Left colon (tissue), 2 donors: ENCODE data around the gene MYL4. TPM values are rescaled to one million over a fixed set of nuclear protein-coding genes. Genes with fewer than 3 reads are reported as not detected.

Experiments
- ATAC-seq: fragments of 200-7000 bp; cut with Tn5 transposase; one replicate; pipeline ENCODE4 v1.9.1; 2020; ENCODE audit warnings: mild to moderate bottlenecking, moderate library complexity
- DNase-seq, 2 donors: peaks; one replicate each; pipeline ENCODE4 v3.0.0-alpha.2; 2020
- intact Hi-C, 2 donors: fragments of 100-400 bp; cut with DNase I in 1 of 2; cut with micrococcal nuclease in 1 of 2; formaldehyde crosslinking; loops; one replicate each; pipeline versions ENCODE4 v1.11.2 to v1.14.0; 2022; cut with DNase I, micrococcal nuclease
- total RNA-seq, 2 donors: library from RNA; stranded (reverse); fragmentation: NEBNext Ultra II Directional; extraction: Animal tissue kit (Norgen Biotek cat#: 25700); gene quantifications; one replicate each; pipeline ENCODE4 v1.2.1, GENCODE V29; 2021
- donor health status: DM: no; HTN: no; CAD: no.
- donor health status: DM: yes; HTN: yes; CAD: no.

Gene MYL4
- total RNA-seq, 2 donors from 2014 or later = not detected

DNA sequence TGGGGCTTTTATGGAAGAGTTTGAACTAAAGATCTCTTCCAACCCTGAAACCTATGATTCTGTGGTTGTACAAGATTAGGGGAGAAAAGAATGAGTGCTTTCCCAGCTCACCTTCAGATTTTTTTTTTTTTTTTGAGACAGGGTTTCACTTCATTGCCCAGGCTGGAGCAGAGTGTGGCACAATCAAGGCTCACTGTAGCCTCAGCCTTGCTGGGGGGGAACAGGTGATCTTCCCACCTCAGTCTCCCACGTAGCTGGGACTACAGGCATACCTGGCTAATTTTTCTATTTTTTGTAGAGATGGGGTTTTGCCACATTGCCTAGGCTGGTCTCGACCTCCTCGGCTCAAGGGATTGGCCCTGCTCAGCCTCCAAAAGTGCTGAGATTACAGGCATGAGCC, 22.7 kb downstream of the MYL4 start:
- ATAC-seq = no peak
- no peak for DNase-seq
- intact Hi-C loops = loop anchor here in 1 of 2 donors (2.0 kb wide), 1 partner anchor 85 kb away; no protein-coding TSS in a partner anchor

DNA sequence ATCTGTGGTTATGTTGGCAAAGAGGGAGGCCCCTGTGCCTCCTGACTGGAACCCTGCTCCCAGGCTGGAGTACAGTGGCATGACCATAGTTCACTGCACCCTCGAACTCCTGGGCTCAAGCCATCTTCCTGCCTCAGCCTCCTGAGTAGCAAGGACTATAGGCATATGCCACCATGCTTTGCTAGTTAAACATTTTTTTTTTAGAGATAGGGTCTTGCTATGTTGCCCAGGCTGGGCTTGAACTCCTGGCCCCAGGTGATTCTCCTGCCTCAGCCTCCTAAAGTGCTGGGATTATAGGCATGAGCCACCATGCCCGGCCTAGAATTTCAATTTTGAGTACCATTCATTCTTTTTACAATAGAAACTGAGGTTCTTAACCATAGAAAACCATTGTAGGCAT, 23.3 kb downstream of the MYL4 start:
- ATAC-seq (no peak), DNase-seq (no peak)
- intact Hi-C loops = no loop called here

DNA sequence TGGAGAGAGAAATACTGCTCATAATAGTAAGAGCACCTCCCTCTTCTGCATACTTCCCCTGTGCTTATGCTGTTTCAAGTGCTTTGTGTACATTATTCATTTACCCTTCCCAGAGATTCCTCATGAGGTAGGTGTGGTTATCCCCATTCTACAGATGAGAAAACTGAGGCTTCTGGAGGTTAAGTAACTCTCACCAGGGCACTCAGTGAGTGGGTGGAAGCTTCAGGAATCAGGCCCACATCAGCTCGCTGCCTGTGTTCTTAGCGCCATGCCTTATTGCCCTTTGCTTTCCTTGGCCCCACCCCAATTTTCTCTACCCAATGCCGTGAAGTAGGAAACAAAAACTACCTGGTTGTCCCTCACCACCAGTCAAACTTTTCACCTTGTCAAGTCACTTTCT, 26.4 kb downstream of the MYL4 start:
- DNase-seq (no peak), ATAC-seq (peak; percentile 60)
- intact Hi-C loops = no loop called here

DNA sequence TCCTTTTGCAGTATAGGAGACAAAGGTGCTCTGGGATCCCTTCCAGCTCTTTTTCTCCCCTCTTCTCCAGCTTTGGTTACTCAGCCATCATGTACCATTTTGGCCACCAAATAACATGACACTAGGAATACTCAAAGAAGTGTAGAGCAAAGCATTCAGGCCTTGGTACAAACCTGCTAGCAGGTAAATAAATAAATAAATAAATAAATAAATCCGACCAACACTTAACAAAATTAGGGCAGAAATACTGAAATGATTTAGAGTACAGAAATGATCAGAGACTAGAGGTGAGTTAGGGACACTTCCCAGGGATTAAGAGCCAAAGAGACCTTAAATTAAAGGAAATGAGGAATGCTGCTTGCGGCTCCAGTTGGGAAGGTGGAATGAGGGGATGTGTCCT, 26.8 kb downstream of the MYL4 start:
- ATAC-seq = no peak
- DNase-seq = no peak
- intact Hi-C loops = no loop called here

DNA sequence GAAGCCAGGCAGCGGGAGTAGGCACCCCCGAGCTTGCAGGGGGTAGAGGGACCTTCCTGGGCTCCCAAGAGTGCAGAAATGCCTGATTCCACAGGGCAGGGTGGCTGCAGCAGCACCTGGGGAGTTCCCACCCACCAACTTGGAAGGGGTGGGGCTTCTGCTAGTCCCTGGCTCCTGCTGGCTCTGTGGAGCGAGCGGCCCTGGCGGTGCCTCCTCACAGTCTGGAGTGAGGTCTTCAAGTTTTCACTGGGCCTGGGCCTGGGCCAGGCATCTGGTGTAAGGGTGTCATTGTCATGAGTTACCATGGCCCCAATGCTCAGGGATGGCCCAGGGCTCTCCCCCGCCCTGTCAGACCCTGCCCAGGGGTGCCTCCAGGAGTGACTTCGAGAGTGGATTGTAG, 28.7 kb downstream of the MYL4 start:
- intact Hi-C loops = no loop called here
- ATAC-seq = no peak

DNA sequence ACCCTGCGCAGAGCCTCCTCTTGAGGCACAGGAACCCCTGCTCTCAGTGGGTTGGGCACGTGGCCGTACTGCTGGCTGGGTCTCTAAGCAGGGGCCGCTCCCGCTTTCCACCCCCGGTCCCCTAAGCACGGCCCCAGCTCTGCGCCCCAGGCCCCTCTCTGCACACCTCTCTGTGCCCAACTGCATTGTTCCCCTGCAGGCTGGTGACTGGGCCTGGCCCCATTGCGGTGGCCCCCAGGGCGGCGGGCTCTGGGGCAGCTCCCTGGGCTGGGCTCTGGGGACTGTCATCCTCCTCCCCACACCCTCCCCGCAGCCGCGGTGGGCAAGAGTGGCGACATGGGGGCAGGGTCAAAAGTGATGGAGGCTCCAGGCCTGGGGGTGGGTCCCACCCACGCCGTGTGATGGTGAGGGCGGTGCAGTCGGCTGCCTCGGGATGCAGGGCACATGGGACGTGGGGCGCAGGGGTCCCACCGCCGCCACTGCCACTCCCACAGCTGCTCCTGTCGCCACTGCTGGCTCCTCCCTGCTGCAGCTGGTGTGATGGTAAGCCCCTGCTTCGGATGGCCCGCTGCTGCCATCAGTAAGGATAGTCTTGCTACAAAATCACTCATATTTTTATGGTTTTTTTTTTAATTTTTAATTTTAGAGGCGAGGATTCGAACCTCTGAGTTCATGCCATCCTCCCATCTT, 29.3 kb downstream of the MYL4 start:
- DNase-seq (no peak), ATAC-seq (no peak)
- intact Hi-C loops = no loop called here

More for the DNA sequence above, 28.7 kb downstream of the MYL4 start:
- DNase-seq = no peak

DNA sequence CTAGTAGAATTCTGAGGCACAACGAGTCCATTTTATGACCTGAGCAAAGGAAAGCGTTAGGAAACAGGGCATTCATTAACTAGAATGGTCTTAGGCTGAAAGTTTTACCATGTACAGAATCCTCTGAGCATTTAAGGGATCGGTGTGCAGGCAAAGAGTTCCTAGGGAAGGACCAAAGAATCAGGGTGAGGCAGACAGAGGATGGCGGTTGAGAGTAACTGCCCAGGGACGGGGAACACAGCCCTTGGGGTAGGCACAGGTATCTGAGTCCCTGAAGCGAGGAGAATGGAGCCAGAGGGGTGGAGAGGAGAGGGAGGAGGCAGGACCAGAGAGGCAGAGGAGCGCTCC, 30.4 kb downstream of the MYL4 start:
- intact Hi-C loops = no loop called here
- DNase-seq (no peak), ATAC-seq (peak; percentile 13)

DNA sequence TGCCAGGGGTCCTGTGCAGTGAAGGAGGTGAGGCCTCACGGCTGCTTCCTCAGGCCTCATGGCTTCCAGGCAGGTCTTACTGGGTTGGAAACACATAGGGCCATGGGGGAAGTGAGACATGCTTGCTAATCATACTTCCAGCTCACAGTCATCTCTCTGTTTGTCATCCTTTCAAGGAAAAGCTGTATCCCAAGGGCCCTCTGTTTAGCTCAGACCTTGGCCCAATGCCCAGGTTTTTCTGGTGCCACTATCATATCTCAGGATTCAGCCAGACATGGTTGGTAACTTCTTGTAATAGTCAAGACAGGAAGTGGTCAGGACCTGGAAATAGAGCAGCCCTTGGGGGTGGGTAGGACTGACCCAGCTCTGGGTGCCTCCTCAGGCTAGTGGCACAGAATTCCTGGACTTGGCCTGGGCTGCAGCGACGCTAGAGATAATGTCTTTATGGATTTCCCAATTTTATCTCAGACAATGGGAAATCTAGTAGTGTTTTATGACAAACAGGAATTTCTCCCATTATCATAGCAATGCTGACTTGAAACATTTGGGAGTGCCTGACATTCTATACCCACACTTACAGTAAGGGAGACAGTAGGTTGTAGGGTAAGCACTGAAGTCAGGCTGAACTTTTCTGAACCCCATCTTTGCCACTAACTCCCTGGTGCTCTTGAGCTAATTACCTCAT, 31.0 kb downstream of the MYL4 start:
- intact Hi-C loops = no loop called here
- peak; percentile 58 for ATAC-seq
- DNase-seq = peak in 1 of 2 donors; percentile 50

DNA sequence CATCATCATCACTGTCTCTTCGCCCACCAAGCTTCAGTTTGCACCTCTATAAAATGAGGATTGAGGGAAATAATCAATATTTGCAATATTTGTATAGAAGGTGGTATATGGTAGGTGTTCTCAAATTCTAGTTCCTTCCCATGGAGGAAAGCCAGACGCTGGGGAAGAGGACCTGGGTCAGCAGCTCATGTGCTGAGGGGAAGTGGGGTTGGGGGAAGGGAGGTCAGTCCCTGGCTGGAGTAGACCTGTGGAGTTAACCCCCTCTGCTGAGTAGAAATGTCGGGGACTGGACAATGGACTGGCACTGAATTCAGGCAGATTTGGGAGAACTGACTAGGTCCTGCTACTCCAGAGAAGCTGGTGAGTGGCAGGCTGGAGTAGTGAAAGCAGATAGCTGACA, 31.7 kb downstream of the MYL4 start:
- no peak for ATAC-seq
- intact Hi-C loops = no loop called here
- DNase-seq = no peak

DNA sequence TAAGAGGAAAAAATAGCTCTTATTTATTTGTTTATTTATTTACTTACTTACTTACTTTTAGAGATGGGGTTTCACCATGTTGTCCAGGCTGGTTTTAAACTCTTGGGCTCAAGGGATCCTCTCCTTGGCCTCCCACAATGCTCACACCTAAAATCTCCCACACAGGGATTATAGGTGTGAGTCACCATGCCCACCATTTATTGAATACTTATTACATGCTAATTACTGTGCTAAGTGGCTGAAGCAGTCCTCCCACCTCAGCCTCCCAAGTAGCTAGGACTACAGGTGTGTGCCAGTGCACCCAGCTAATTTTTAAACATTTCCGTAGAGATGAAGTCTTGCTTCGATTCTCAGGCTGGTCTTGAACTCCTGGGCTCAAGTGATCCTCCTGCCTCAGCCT, 33.5 kb downstream of the MYL4 start:
- DNase-seq = no peak
- ATAC-seq = no peak
- intact Hi-C loops = no loop called here

DNA sequence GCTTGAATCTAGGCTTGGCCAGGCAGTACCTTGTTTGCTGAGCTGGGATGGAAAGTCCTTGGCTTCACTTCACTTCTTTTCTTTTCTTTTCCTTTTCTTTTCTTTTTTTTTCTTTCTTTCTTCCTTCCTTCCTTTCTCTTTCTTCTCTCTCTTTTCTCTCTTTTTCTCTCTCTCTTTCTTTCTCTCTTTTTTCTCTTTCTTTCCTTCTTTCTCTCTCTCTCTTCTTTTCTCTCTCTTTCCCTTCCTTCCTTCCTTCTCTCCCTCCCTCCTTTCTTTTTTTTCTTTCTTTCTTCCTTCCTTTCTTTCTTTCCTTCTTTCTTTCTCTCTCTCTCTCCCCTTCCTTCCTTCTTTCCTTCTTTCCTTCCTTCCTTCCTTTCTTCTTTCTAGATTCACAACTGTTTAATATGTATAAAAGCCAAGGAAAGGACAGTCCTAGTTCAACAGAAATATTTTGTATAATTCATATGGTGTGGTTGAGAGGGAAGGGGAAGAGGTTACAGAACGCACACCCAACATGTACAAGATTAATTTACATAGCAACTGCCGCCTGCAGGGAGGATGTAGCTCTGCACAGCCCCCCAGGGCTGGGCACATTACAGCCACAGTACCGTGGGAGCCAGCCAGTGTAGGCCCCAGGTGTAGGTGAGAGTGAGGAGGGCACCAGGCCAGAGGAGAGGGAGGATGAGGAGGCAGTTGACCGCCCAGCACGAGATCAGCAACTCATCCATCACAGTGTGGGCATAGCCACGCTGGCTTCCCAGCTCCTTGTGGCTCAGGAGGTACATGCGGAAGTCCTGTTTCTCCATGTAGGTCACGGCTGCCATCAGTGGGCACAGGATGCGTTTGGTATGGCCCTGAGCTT, 34.8 kb downstream of the MYL4 start:
- intact Hi-C loops = no loop called here
- no peak for ATAC-seq

DNA sequence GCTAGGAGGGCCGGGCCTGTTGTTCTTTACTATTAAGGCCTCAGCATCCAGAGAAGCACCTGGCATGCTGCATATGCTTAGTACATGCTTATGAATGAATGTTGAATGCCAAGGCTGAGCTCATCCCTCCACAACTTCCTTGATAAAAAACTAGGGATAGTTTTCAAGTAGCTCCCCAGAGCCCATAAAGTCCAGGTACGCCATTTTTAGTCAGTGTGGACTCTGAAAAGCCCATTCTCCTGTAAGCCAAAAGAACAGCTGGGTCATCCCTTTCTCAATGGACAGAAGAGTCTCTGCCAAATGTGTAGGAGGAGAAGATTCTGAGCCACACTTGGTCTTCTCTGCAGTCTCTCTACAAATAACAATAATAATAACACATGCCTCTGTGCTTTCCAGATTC, 35.5 kb downstream of the MYL4 start:
- intact Hi-C loops = no loop called here
- no peak for ATAC-seq
- DNase-seq = no peak

More for the DNA sequence above, 34.8 kb downstream of the MYL4 start:
- DNase-seq = no peak

DNA sequence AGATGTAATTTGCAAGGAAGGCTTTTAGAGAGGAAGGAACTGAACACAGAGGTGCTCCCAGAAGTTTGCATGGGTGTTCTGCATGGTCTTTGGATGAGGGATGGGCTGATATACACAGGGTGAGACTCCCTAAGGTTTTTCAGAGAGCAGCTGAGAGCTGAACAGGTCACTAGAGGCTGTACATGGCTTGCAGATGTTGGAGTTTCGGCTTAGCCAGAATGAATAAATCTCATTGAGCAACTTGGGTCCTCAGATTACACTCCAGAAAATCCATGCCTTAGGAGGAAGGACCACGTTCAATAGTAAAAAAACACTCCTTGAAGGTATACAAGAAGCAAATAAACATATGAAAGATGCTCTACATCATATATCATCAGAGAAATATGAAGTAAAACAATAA, 37.0 kb downstream of the MYL4 start:
- ATAC-seq (no peak), DNase-seq (no peak)
- intact Hi-C loops = no loop called here

DNA sequence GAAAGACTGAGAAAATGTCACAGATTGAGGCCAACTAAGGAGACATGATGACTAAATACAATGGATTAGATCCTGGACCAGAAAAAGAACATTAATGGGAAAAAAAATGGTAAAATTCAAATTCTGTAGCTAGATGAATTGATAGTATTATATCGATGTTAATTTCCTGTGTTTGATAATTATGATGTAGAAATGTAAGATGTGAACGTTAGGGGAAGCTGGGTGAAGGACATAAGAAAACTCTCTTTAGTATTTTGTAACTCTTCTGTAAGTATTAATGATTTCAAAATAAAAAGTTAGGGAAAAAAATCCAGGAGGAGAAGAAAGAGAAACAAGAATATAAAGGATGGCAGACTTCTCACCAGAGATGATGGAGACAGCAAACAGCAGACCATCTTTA, 41.7 kb downstream of the MYL4 start:
- DNase-seq (no peak), ATAC-seq (no peak)
- intact Hi-C loops = no loop called here

DNA sequence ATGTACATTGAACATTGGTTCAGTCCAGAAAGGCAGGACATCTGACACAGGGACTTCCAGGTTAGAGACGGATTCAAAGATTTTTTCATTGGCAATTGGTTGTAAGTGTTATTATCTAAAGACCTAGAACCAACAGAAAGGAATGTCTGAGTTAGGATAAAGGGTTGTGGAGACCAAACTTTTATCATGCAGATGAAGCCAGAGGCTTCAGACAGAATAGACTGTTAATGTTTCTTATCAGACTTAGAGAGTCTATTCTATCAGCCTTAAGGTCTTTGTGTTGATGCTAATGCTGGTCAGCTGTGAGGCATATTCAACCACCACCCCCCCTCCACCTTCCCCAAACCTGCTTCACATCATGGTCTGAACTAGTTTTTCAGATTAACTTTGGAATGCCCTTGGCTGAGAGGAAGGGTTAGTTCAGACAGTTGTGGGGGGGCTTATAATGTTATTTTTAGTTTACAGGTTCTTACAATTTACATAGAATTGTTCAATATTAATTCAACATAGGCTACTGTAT, 42.3 kb downstream of the MYL4 start:
- intact Hi-C loops = no loop called here
- ATAC-seq = no peak
- DNase-seq = no peak

DNA sequence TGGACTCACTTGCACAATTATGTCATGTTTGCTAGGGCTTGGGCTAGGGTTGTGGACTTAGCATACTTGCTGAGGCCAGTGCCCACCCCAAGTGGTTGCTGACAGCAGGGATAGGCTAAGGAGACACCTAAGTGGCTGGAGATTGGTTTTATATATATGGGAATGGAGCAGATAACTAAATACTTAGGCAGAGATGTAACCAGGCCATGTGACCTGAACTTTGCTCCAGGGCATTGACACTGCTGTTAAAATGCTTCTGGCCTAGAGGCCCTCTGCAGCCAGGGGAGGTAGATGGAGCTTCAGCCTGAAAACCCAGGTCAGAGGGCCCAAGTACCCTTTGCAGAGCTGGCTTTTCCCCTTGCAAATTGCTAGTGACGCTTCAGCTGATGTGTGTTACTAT, 43.1 kb downstream of the MYL4 start:
- peak; percentile 54 for ATAC-seq
- no peak for DNase-seq
- intact Hi-C loops = no loop called here

DNA sequence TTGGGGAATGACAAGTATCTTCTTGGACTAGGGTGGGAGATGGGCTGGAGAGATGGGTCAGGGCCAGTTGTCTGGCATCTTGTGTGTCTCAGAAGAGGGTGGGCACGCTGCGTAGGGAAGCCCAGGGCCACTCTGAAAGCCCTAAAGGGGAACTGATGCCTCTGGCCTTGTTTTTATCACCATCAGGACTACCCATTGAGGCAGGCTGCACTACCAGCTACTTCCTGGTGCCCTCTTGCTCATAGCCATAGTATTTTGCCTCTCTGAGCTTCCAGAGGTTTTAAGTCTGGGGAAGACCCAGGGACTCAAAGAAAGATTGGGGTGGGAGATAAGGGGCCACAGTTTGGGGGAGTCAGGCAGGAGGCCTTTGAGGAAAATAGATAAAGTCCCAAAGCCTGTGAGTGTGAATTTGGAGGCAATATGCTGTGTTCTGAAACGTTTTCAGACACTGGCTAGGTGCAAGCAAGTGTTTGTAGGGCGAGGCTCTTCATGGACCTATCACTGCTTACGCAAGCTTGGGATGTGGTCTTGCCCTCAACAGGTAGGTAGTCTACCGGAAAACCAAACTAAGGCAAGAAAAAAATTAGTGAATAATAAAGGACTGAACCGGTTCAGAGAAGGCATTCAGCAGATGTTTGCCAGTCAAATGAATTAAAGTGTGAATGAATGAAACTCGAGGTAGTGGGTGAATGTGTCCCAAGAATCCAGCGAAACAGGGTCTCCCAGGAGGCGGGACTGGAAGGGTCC, 43.8 kb downstream of the MYL4 start:
- intact Hi-C loops = no loop called here
- DNase-seq (no peak), ATAC-seq (no peak)

DNA sequence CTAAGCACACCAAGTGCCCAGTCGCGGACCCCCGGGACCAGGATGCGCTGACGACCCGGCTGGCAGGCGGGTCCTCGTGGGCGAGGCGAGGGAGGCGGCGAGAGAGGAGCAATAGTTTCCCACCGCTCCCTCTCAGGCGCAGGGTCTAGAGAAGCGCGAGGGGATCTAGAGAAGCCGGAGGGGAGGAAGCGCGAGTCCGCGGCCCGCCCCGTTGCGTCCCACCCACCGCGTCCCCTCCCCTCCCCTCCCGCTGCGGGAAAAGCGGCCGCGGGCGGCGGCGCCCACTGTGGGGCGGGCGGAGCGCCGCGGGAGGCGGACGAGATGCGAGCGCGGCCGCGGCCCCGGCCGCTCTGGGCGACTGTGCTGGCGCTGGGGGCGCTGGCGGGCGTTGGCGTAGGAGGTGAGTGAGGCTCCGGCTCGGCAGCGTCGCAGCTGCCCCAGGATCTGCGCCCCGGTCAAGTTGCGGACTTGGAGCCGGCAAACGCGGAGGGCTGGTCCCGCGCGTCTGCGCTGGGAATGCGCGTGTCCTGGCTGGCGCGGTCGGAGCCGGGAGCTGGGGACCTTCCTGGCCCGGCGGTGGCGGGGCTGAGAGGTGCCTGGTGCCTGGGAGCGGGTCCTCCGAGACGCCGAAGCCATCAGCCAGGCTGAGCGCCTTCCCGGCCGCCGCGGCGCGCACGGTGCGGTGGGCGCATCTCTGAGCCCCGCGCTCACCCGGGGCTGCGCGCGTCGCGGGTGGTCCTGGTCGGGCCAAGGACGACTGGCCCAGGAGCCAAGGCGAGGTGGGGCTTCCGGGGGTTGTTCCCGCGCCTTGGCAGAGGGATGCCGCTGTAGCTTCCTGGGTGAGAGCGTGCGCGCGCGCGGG, 44.6 kb downstream of the MYL4 start, which contains the start of gene ITGB3:
ITGB3 (plus strand) TSS at position 287 of the 862 bp plus-strand sequence; CDS start at position 322, 35 bp downstream.
- intact Hi-C loops = no loop called here
- ATAC-seq (peak; percentile 96), DNase-seq (peak; percentile 59 to 83)
